ENCODE results near the gene XRRA1.
A peak's percentile ranks its signal among the peaks of the same experiment; 100 is the strongest.
"Not testable (repeated sequence)": the region's sequence is repeated elsewhere in the genome, so short reads cannot be mapped to it uniquely, and the experiment has no call there.

The XRRA1 gene

GRCh38 chr11:74837191-74837590 lies 111.7 kb downstream of the XRRA1 start:
- DNase-seq (ENCODE audit: low read depth, low spot score) = no peak

DNA sequence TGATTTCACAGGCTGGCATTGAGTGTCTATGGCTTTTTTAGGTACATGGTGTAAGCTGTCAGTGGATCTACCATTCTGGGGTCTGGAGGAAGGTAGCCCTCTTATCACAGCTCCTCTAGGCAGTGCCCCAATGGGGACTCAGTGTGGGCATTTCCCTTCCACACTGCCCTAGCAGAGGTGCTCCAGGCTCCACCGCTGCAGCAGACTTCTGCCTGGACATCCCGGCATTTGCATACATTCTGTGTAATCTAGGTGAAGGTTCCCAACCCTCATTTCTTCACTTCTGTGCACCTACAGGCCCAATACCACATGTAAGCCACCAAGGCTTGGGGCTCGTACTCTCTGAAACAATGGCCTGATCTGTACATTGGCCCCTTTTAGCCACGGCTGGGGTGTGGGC lies 122.0 kb downstream of the XRRA1 start:
- DNase-seq (ENCODE audit: low read depth, low spot score) = no peak

GRCh38 chr11:74825596-74825995 lies 123.3 kb downstream of the XRRA1 start:
- DNase-seq (ENCODE audit: low read depth, low spot score) = not testable (repeated sequence)

DNA sequence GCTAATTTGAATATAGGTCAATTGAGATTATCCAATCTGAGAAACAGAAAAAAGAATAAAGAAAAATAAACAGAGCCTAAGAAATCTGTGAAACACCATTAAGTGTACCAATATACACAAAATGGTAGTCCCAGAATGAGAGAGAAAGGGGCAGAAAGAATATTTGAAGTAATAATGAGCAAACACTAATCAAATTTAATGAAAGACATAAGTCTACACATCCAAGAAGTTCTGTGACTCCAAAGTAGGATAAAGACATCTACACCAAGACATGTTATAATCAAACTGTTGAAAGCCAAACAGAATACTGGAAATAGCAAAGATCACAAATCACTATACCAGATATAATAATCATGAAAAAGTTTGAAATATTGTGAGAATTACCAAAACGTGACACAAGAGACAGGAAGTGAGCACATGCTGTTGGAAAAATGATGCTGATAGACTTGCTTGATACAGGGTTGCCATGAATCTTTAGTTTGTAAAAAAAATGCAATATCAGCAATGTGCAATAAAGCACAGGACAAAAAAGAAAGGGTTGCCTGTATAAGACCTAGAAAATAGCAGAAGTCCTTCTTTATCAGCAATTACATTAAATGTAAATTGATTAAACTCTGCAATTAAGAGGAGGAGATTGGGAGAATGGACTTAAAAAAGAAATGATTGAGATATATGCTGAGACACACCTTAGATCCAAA lies 124.5 kb downstream of the XRRA1 start:
- no peak for DNase-seq (ENCODE audit: low read depth, low spot score)

DNA sequence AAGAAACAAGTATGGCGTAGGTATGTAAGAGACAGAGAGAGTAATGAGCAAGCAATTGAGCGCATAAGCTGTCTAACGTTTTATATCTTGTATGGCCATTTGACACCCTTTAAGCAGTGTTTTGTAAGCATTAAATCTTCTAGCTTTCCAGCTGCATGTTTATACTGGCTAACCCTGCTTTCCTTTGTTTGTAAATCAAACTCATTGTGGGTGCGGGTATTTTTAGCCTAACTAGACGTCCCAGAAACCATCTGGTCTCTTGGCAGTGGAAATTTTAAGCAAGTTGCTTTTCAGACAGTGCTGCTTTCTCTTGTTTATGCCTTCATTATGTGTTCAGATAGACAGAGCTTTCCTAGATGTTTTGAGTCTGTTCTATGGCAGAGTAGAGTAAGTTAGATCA lies 126.7 kb downstream of the XRRA1 start:
- peak; percentile 33 for DNase-seq (ENCODE audit: low read depth, low spot score)

- DNase-seq (ENCODE audit: low read depth, low spot score) = peak; percentile 20
Observed at GRCh38 chr11:74820763-74821162, 128.1 kb downstream of the XRRA1 start.

DNA sequence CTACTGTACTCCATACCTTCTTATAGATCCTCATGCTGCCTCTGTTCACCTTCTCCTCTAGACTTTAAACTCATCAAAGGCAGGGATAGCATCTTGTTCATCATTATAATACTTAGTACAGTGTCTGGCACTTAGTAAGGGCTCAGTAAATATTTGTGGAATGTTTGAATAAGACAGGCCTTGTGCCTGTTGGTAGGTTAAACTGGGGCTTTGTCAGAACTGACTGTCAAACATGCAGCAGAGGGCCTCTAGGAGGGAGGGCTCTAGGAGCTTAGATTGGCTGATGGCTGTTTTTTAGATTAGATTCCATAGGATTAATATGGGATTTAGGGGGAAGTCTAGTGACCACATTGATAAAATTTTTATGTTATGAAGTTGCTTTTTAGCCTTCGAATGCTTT lies 129.5 kb downstream of the XRRA1 start:
- DNase-seq (ENCODE audit: low read depth, low spot score) = no peak

- no peak for DNase-seq (ENCODE audit: low read depth, low spot score)
Observed at GRCh38 chr11:74818283-74818946, 130.5 kb downstream of the XRRA1 start.

GRCh38 chr11:74816664-74817063 lies 132.2 kb downstream of the XRRA1 start:
- DNase-seq (ENCODE audit: low read depth, low spot score) = no peak

DNA sequence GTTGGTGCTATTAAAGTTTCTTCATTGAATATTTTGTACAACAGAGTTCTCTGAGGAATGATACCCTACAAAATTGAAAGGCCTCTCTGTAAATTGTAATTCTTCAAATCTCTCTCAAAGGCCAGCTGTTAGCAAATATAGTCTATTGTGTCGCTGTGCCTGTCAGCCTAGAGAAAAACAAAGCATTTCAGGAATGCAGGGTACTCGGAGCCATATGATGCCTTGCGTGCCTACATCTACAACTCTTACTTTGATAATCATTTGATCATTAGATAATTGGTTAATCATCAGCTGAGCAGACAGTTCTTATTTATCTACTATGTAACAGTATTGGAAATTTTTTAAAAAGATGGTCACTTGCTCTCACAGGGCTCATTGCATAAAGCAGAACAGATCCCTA lies 132.9 kb downstream of the XRRA1 start:
- no peak for DNase-seq (ENCODE audit: low read depth, low spot score)

DNA sequence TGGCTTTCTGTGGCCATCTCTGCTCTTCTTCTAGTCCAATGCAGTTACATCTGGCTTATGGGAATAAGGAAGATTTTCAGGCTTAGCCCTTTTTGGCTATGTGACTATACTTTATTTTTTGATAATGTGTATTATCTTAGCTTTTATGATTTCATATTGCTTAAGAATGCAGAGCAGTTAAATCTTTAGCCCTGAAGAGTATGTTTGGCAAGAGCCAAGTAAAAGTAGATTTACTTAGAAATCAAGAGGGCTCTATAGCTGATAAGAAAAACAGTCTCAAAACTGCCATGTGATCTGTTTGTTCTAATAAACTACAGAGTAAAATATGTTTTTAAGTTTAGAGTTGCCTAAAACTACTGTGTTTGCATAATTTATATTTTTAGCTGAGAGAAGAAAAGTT lies 139.1 kb downstream of the XRRA1 start:
- DNase-seq (ENCODE audit: low read depth, low spot score) = no peak

- no peak for DNase-seq (ENCODE audit: low read depth, low spot score)
Observed at GRCh38 chr11:74806267-74806666, 142.6 kb downstream of the XRRA1 start.

DNA sequence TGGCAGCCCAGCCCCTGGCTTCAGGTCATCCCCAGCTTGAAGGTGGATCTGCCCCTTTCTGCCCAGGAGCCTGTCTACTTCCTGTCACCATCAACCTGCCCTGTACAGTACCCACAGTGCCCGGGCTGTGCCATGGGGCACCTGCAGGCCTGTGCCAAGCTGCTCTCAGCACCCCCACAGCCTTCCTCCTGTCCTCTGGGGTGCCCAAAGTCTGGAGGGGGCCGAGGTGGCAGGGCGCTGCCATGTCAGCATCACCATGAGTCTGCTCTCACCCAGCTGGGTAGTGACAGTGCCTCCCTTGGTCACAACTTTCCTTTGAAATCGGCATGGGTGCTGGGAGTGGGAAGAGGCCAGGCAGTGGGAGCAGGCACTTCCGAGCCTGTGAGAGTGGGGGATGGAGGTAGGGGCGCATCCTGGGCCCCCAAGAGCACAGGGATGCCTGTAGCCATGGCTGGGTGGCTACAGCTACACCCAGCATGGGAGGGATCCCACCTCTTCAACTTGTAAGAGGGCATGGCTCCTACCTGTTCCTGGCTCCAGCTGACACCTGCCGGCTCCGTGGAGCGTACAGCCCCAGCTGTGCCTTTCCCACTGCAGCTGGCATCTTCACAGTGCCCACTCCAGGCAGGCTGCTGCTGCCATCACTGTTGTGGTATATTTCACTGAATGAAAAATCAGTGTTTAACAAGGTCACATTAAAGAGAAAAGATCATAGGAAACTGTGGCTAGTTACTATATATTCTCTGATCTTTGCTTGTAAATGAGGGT lies 157.4 kb downstream of the XRRA1 start:
- no peak for DNase-seq (ENCODE audit: low read depth, low spot score)

Measured in smooth muscle cell of the brain vasculature (primary cell).